NCI-H345 treated with DMSO at 0.1 percent for 48 hours (cell line): ENCODE data around the gene GPR27.

Experiments
- DNase-seq: peaks from one replicate; lab custom pipeline; 2025; ENCODE audit not compliant: unreplicated experiment; lab: John Stamatoyannopoulos, UW

The GPR27 gene, protein sequence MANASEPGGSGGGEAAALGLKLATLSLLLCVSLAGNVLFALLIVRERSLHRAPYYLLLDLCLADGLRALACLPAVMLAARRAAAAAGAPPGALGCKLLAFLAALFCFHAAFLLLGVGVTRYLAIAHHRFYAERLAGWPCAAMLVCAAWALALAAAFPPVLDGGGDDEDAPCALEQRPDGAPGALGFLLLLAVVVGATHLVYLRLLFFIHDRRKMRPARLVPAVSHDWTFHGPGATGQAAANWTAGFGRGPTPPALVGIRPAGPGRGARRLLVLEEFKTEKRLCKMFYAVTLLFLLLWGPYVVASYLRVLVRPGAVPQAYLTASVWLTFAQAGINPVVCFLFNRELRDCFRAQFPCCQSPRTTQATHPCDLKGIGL

DNA sequence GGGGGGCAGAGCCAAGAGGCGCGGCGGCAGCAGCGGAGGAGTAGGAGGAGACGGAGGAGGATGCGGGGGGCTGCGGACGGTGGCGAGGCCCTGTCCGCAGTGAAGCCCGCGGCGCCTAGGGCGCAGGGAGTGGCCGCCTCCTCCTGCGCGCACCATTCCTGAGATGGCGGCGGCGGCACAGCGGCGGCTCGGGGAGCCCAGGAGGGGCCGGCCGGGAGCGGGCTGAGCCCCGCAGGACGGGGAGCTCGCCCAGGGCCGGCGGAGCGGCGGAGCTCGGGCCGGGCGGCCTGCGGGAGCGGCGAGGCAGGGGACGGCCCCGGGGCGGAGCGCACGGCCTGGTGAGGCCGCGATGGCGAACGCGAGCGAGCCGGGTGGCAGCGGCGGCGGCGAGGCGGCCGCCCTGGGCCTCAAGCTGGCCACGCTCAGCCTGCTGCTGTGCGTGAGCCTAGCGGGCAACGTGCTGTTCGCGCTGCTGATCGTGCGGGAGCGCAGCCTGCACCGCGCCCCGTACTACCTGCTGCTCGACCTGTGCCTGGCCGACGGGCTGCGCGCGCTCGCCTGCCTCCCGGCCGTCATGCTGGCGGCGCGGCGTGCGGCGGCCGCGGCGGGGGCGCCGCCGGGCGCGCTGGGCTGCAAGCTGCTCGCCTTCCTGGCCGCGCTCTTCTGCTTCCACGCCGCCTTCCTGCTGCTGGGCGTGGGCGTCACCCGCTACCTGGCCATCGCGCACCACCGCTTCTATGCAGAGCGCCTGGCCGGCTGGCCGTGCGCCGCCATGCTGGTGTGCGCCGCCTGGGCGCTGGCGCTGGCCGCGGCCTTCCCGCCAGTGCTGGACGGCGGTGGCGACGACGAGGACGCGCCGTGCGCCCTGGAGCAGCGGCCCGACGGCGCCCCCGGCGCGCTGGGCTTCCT is at the start of gene GPR27:
Gene GPR27, plus strand, starts transcription at position 155 of the 909 bp plus-strand sequence. Its CDS starts 195 bp downstream, at position 350.
- DNase-seq: no peak

GRCh38 chr3:71704915-71705314 is 48.7 kb upstream of the GPR27 start:
- DNase-seq: no peak

- no peak for DNase-seq
These were observed 48.0 kb upstream of the GPR27 start for GRCh38 chr3:71705681-71706080.

DNA sequence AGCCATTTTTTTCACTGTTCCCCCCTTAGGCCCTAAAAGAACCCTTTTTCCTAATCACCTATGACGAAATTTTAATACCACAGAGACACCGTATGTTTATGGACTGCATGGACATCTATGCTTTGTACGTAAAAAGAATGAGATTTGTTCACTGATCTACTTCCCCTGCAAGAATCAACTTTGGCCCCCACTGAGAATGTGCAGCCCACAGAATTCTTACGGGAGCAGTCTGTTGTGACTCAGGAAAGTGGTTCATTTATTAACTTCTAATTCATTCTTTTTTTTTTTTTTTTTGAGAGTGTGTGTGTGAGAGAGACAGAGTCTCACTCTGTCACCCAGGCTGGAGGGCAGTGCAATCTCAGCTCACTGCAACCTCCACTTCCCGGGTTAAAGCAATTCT is 46.1 kb upstream of the GPR27 start:
- DNase-seq: no peak

DNA sequence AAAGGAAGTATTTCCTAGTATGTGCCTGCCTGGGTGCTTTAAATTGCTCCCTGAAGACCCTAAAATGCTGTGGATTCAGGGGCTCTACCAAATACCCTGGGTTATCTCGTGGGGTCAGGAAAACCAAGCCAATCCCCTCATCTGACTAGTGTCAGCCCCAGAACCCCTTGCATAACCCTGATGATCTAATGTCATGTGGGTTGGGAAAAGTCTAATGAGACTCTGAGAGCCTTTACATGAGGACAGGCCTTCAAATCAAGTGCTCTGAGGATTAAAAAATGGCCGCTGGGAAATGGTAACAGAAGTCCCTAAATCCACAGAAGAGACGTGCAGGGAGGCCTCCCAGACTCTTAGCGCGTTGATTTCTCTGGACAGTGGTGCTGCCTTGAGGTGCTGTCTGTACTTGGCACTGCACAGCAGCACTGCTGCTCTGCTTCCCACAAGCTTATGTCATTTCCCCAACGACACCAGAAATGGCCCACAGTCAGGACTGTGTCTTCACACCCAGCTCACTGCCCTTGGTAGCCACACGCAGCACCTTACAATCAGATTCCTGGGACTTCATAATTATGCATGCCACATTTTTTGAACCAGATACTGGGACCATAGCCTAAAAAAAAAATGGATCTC is 45.1 kb upstream of the GPR27 start:
- no peak for DNase-seq

DNA sequence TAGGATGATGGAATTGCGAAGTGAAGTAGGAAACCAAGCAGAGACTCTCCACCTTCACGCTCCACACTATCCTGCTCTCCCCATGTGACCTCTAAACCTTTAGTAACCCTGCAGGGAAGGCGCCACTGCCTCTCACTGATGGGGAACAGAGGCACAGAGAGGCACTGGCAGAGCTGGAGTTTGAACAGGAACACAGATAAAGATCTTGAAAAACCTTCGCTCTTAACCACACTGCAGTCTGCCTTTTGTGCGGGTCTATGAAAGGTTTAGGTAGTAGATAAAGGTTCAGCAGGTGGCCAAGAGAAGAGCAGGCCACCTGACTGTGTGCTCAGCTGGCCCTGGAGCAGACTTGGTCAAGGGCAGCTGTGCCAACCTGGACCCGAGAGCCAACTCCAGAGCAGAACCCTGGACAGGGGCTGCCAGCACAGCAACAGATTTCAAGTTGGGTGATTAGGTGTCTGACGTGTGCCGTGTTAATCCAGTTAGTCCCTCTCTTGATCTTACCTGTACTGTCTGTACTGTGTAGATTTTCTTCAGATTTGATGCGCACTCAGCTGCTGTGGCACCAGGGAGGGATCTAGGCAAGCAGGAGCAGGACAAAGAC is 43.6 kb upstream of the GPR27 start:
- peak; percentile 8 for DNase-seq

DNA sequence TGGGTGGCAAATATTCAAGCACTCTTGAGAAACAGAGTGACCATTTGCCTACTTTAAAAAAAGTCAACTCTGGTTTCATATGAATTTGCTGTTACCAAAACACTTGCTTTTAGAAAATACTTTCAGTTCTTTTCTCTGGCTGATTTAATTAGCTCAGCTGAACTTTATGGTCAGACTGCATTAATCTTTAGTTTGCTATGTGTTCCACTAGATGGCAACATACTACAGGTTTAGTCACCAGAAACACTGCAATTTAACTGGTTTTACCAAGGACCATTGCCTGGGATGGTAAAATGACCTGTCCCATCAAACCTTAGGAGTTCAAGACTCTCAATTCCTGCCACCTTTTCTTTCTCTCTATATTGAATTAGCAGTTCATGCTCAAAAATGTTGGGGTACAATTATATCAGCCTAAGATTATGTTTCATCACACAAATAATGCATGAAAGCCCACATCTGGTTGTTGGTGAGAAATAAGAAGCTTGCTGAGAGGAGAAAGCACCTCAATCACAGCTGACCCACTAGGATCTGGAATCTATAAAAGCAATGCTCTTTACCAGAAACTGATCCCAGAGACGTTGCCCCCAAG is 42.7 kb upstream of the GPR27 start:
- peak; percentile 13 for DNase-seq

- DNase-seq: peak; percentile 73
These were observed 40.6 kb upstream of the GPR27 start for GRCh38 chr3:71713041-71713440.

GRCh38 chr3:71714595-71714994 is 39.1 kb upstream of the GPR27 start:
- DNase-seq: no peak

DNA sequence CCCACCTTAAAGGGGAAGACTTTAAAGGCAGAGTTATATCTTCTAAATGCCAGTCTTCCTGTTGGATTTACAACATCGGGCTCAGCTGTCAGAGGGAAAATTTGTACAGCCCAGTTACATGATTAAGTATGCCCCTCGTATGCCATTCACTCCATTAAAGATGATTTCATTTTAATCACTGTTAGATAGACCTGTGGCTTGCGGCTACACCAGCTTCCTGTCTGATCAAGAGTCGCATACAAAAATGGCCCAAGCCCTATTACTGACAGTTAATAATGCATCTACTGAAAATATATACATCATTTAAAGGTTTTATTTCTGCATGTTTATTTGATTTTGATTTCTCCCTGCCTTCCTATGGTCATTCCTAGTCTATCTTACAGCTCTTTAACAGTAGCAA is 35.6 kb upstream of the GPR27 start:
- no peak for DNase-seq

GRCh38 chr3:71721002-71721401 is 32.7 kb upstream of the GPR27 start:
- DNase-seq: no peak

DNA sequence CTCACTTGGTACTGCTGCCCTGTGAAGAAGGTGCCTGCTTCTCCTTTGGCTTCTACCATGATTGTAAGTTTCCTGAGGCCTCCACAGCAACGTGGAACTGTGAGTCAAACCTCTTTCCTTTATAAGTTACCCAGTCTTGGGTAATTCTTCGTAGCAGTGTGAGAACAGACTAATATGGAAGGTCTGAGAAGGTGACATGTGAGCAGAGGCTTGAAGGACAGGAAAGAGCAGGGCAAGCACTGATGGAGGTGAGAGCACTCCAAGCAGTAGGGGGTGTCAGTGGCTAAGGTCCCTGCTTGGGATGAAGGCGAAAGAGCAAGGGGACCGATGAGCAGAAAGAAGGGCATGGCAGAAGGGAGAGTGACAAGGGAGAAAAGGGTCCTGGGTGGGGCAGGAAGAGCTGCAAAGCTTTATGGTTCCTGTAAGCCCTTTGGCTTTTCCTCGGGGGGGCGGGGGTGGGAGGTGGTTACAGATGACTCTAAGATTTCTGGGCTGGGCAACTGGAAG is 32.0 kb upstream of the GPR27 start:
- DNase-seq: no peak

GRCh38 chr3:71722693-71723092 is 31.0 kb upstream of the GPR27 start:
- no peak for DNase-seq

DNA sequence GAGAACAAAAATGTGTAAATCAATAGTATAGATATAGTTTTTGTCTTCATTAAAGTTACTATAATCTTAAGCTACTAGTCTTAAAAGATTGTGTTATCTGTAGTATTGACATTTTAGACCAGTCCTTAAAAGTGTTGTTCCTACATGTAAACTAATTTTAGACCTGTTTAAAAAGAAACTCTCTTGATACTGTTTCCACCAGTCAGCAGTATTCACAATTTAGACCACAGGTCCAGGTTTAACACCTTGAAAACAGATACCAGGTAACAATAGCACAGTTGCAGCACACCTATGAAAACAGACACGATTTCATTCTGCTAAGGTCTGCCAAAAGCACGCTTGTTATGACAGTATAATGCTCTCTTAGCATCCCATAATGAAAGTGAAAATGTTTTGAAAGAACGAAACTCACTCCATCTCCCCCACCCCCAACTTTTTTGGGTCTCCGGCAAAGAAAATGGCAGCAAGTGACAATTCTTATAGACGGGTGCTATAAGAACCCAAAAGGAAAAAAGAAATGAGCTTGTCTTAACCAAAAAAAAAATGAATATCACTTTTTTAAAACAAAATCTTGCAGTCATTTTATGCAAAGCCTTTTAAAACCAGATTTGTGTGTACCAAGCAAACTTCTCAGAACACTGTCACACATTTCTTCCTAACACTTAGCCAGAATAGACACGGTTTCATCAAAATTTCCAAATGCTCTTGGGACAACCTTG is 30.0 kb upstream of the GPR27 start:
- no peak for DNase-seq

- no peak for DNase-seq
These were observed 29.5 kb upstream of the GPR27 start for GRCh38 chr3:71724171-71724453.

GRCh38 chr3:71724584-71725270 is 28.9 kb upstream of the GPR27 start:
- DNase-seq: no peak

- DNase-seq: peak; percentile 2
These were observed 28.2 kb upstream of the GPR27 start, which contains the start of gene EIF4E3 for GRCh38 chr3:71725271-71725991. Gene EIF4E3, minus strand, starts transcription at chr3:71725402. Its CDS starts 35 bp downstream, at chr3:71725367.

DNA sequence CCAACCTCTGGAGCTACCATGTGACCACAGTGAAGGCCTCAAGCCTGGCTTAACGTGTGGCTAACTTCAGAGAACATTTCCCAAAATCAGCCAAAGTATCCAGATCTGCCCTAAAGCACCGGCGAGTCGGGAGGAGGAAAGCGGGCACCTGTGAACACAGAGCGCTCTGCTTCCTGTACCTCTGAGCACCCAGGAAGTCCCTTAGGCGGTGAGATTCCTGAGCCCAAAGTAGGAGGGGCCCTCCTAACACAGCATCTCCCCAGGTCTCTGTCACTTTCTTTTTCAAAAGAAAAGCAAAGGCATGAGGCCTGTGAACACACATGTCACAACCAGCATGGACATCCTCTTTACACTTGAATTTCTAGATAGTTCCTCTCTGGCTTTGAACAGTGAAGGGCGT is 27.5 kb upstream of the GPR27 start:
- DNase-seq: no peak
